CD4-positive, alpha-beta T cell treated with Interleukin-6 at 100 ng/mL for 8 hours (primary cell): ENCODE measurements around the gene OBP2A.
"Not testable (repeated sequence)": the region's sequence is repeated elsewhere in the genome, so short reads cannot be mapped to it uniquely, and the experiment has no call there.

Experiments
- DNase-seq: peaks from one replicate; pipeline ENCODE4 v3.0.0-alpha.2; 2020; ENCODE audit warnings: mixed read lengths, low spot score

Gene OBP2A

GRCh38 chr9:135526730-135527571 is 19.0 kb upstream of the OBP2A start:
- no peak for DNase-seq

DNA sequence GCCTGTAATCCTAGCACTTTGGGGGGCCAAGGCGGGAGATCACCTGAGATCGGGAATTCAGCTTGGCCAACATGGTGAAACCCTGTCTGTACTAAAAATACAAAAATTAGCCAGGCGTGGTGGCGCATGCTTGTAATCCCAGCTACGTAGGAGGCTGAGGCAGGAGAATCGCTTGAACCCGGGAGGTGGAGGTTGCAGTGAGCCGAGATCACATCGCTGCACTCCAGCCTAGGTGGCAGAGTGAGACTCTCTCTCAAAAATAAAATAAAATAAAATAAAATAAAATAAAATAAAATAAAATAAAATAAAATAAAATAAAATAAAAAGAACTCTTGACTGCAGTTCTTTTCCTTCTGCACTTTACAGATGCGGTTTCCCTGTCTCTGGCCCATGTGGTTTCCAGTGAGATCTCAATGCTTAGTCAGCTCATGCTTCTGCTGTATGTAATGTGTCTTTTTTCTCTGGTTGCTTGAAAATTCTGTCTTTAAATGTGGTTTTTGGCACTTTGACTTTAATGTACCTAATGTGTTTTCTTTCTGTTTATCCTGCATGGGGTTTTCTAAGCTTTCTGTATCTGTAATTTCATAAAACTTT is 17.0 kb upstream of the OBP2A start:
- DNase-seq = not testable (repeated sequence)

GRCh38 chr9:135530146-135530545 is 15.8 kb upstream of the OBP2A start:
- no peak for DNase-seq

DNA sequence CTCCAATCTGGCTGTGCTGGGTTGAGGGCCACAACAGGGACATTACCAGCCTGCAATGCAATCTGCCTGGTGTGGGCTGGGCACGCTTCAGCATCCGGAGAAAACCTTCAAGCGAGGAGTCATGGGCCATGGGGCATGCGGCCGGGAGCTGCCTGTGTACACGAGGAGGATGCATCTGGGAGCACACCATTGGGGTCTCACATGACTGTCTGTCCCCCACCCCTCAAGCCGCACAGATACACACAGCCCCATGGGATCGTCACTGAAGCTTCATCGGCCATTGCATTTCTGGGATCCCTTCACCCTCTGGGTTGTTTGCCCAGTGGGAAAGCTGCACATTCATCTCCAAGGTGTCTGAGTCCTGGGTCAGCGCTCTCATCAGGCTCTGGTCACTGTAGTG is 14.8 kb upstream of the OBP2A start:
- DNase-seq = no peak

DNA sequence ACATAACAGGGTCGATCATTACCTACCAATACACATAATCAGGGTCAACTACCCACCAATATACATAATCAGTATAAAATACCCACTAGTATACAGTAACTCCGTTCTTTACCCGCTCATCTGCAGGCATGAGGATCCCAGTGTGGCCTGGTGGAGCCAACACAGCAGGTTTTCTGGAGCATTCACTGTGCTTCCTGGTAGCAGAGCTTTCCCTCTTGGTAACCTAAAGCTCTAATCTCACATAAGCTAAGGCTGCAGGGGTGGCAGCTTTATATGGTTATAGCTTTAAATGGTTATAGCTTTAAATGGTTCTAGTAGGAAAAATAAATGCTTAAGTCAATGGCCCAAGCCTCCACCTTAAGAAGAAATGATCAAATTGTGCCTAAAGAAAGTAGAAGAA is 12.8 kb upstream of the OBP2A start:
- DNase-seq = no peak

GRCh38 chr9:135533674-135534073 is 12.3 kb upstream of the OBP2A start:
- no peak for DNase-seq

GRCh38 chr9:135534192-135534711 is 11.7 kb upstream of the OBP2A start:
- not testable (repeated sequence) for DNase-seq

DNA sequence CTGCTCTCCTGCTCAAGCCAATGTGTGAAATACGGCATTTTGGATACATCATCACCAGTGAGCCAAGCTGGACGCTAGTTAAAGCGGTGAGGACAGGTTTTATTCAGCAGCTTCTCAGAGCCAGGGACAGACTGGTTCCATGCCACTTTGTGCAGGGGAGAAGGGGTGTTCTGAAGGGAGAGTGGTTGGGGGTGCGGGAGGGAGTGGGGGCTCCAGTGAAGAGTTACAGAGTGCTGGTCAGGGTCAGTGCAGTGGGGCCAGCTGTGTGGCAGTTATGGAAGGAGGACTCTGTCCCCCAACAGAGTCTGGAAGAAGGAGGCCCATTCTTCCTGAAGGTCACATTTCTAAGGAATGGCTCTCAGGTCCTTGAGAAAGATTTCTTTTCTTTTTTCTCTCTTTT is 11.1 kb upstream of the OBP2A start:
- DNase-seq = not testable (repeated sequence)

- not testable (repeated sequence) for DNase-seq
These were observed 10.3 kb upstream of the OBP2A start for GRCh38 chr9:135535631-135536030.

GRCh38 chr9:135536216-135536615 is 9.7 kb upstream of the OBP2A start:
- no peak for DNase-seq

- DNase-seq = not testable (repeated sequence)
These were observed 2.5 kb upstream of the OBP2A start for GRCh38 chr9:135543262-135543894.

DNA sequence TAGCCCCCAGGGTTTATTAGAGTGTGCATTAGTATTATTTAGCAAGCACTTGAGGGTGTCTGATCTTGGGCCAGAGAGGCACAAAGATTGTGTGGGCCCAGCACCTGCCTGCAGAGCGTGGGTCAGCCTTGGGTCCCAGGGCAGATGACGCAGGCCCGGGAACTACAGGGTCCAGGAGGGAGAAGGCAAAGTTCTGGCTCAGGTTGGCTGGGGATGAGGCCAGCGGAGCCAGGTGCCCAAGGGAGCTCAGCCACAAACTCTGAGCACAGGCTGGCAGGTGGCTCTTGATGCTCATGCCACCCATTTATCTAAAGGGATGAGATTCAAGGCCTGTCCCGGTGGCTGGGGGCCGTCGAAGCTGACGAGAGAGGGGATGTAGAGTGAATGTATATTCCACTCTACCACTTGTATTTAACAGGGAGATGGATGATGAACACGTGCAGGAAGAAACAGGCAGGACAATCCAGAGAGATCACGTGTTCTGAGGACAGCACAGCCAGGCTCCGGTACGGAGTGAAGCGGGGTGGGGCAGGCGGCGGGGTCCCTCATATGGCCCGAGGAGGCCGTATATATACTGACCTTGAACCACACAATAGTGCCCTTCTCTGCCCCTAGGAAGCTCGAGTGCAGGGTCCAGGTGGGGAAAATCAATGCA is 818 bp upstream of the OBP2A start:
- no peak for DNase-seq

- not testable (repeated sequence) for DNase-seq
These were observed 1.1 kb downstream of the OBP2A start for GRCh38 chr9:135546792-135547617.

DNA sequence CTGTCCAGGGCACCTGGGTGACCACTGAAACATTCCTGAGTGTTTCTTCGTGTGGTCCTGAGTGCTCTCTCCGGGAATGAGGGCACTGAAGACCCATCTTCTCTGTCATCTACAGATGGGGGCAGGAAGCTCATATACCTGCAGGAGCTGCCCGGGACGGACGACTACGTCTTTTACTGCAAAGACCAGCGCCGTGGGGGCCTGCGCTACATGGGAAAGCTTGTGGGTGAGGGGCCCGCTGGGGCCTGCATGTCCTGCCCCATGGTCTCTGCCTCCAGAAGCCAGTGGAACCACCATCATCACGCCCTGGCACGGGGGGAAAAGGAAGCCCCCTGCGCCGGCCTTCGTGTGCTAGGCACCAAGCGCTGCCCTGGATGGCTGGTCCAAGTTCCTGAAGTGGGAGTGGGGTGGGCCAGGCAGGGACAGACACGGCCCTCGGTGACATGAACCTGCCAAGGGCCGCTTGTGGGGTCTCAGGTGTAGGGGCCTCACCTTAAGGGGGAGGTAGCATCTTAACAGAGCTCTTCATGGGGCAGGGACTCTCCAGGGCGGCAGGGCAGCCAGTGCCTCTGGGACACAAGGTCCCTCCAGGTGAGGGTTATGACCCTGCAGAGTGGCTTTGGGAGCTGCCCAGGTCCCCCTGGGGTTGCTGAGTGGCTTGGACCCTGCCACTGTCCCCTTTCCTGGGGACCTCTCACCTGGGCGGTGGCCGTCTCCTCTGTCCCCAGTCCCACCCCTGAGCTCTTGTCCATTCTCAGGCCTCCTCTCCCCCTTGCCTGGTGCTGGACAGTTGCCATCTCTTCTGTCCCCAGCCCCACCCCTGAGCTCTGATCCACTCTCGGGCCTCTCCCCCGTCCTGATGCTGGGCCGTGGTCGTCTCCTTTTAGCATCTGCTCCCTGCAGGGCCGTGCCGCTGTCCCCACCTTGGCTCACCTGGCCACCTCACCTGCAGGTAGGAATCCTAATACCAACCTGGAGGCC is 2.1 kb downstream of the OBP2A start:
- no peak for DNase-seq

DNA sequence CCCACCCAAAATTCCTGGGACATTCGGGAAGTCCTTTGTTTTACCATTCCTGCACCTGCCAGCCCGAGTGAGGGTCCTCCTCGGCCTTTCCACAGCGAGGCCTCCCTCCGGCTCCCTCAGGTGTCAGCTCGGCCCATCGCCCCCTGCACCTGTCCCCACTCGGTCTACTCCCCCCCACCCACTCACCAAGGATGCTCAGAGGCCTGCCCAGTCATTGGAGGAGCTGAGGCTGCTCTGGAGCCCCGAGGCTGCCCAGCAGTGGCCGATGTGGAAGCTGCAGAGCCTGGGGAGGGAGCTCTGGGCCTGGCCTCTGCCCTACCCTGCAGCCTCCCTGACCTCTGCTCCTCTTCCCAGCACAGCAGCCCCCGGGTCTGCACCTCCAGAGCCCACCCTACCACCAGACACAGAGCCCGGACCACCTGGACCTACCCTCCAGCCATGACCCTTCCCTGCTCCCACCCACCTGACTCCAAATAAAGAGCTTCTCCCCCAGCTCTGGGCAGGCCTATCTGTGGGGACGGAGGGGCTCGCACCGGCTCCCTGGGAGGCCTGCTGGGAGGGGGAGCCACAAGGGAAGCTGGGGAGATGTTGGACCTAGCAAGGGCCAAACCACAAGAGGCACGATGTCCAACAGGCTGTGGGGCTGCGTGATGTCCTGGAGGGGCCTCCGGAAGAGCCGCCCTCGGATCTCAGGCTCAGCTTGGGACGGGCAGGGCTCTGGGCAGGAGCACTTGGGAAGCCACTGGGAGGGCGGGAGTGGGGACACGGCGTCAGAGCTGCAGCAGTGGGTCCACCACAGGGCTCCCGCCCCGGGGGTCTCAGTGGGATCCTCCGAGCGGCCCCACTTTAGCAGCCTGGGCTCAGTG is 3.8 kb downstream of the OBP2A start:
- not testable (repeated sequence) for DNase-seq

GRCh38 chr9:135550344-135550918 is 4.5 kb downstream of the OBP2A start:
- no peak for DNase-seq

- DNase-seq = no peak
These were observed 5.1 kb downstream of the OBP2A start for GRCh38 chr9:135551031-135551430.

GRCh38 chr9:135551456-135551855 is 5.5 kb downstream of the OBP2A start:
- no peak for DNase-seq
